ENCODE measurements around the gene NUDT16L1. TPM values are rescaled to one million over a fixed set of nuclear protein-coding genes. Genes with fewer than 3 reads are reported as not detected.

NUDT16L1 gene
- total RNA-seq, 1 donor from 2014 or later: 36.7 TPM

DNA sequence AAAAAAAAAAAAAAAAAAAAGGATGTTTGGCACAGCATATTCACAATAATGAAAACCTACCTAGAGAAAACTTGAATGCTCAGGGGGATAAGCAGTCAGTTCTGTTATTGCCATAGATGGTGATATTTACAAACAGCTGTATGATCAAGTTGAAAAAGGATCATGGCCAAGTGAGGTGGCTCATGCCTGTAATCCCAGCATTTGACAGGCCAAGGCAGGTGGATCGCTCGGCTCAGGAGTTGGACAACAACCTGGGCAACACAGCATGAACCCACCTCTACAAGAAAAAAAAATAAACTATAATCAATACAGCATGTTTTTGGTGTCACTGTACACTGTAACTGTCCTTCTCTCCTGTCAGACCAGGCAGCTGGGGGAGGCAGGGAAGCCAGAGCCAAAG is 21.6 kb downstream of the NUDT16L1 start:
- Mint-ChIP-seq H3K27ac (no peak overlapping the region), H3K4me1 (ENCODE audit: unreplicated experiment) (no peaks in the 10 kb centered on the region), H3K27me3 (no peaks in the 10 kb centered on the region), H3K4me3 (no peak overlapping the region), H3K9me3 (no peaks in the 10 kb centered on the region), H3K36me3 (peaks cover 12% of the 10 kb centered on the region)
- TF ChIP-seq, protein P1, sequence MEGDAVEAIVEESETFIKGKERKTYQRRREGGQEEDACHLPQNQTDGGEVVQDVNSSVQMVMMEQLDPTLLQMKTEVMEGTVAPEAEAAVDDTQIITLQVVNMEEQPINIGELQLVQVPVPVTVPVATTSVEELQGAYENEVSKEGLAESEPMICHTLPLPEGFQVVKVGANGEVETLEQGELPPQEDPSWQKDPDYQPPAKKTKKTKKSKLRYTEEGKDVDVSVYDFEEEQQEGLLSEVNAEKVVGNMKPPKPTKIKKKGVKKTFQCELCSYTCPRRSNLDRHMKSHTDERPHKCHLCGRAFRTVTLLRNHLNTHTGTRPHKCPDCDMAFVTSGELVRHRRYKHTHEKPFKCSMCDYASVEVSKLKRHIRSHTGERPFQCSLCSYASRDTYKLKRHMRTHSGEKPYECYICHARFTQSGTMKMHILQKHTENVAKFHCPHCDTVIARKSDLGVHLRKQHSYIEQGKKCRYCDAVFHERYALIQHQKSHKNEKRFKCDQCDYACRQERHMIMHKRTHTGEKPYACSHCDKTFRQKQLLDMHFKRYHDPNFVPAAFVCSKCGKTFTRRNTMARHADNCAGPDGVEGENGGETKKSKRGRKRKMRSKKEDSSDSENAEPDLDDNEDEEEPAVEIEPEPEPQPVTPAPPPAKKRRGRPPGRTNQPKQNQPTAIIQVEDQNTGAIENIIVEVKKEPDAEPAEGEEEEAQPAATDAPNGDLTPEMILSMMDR (conservative IDR thresholded peaks at IDR 0.05): no peak
- no peak for DNase-seq (ENCODE audit: extremely low spot score, unreplicated experiment)

- TF ChIP-seq, protein P1 (conservative IDR thresholded peaks at IDR 0.05): no peak
- Mint-ChIP-seq H3K4me3 (no peak overlapping the region), H3K9me3 (no peaks in the 10 kb centered on the region), H3K36me3 (peaks cover 1% of the 10 kb centered on the region), H3K4me1 (ENCODE audit: unreplicated experiment) (no peaks in the 10 kb centered on the region), H3K27ac (no peak overlapping the region), H3K27me3 (no peaks in the 10 kb centered on the region)
- no peak for DNase-seq (ENCODE audit: extremely low spot score, unreplicated experiment)
These were observed 25.1 kb downstream of the NUDT16L1 start for GRCh38 chr16:4718466-4718865.

DNA sequence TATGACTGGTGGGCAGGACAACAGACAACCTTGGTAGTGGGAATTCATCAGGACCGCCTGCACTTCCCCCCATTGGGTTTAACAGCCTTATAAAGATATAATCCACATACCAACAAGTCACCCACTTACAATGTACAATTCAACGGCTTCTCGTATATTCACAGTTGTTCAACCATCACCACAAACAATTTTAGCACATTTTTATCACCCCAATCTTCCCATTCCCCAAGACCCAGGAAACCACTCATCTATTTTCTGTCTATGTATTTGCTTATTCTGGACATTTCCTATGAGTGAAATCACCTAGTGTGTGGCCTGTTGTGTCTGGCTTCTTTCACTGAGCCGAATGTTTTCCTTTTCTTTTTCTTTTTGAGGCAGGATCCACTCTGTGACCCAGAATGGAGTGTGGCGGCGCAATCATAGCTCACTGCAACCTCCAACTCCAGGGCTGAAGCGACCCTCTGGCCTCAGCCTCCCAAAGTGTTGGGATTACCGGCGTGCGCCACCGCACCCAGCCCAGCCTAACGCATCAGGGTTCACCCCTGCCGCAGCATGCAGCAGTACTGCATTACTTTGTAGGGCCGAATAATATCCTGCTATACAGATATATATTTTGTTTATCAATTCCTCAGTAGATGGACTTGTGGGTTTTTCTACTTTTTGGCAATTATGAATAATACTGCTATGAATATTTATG is 29.9 kb downstream of the NUDT16L1 start:
- no peaks in the 10 kb centered on the region for H3K4me1 Mint-ChIP-seq (ENCODE audit: unreplicated experiment)
- no peaks in the 10 kb centered on the region for H3K27me3 Mint-ChIP-seq
- DNase-seq (ENCODE audit: extremely low spot score, unreplicated experiment): no peak
- H3K36me3 Mint-ChIP-seq: no peaks in the 10 kb centered on the region
- TF ChIP-seq, protein P1 (conservative IDR thresholded peaks at IDR 0.05): no peak
- no peak overlapping the region for H3K27ac Mint-ChIP-seq
- no peak overlapping the region for H3K4me3 Mint-ChIP-seq
- no peaks in the 10 kb centered on the region for H3K9me3 Mint-ChIP-seq

DNA sequence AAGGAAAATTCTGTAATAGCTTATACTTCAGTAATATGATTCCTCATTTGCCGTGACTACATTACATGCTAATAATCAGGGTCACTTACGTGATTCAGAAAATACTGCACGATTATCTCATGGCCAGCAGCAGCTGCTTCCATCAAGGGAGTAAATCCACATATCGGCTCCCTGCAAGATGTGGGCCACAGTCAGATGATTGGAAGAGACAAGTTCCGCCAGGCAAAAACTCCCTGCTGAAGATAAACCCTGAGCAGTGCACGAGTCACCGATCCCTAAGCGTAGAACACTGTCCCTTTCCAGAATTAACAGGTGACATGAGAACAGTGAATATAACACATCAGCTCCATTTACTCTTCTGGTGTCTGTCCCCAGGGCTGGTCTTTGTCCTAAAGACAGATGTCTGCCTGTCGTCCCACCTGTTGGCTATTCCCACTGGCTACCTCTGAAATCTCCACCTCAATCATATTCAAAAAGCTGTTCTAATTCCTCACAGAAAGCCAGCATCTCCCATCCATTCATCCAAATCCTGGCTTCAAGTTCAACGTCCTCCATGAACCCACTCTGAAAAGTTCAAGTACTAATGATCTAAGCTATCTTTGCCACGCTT is 31.4 kb downstream of the NUDT16L1 start:
- H3K9me3 Mint-ChIP-seq: no peaks in the 10 kb centered on the region
- no peak for DNase-seq (ENCODE audit: extremely low spot score, unreplicated experiment)
- TF ChIP-seq, protein P1 (conservative IDR thresholded peaks at IDR 0.05): no peak
- no peak overlapping the region for H3K4me3 Mint-ChIP-seq
- no peaks in the 10 kb centered on the region for H3K27me3 Mint-ChIP-seq
- no peak overlapping the region for H3K27ac Mint-ChIP-seq
- H3K36me3 Mint-ChIP-seq: no peaks in the 10 kb centered on the region
- H3K4me1 Mint-ChIP-seq (ENCODE audit: unreplicated experiment): no peaks in the 10 kb centered on the region

DNA sequence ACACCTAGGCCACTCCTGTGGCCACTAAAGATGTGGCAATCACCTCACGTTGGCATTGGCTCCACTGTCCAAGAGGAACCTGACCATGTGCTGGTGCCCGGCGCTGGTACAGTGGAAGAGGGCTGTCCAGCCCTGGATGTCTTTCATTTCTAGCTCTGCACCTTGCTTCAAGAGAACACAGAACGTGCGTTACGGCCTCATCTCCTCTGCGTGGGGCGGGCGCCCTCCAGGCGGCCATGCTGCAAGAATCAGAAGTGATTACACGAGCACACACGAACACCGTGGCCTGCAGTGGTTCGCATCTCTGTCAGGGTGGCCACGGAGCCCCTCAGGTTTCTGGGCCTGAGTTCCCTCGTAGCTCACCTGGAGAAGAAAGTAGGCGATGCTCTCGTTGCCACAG is 33.3 kb downstream of the NUDT16L1 start:
- Mint-ChIP-seq H3K9me3 (no peaks in the 10 kb centered on the region), H3K27ac (no peak overlapping the region), H3K4me3 (no peak overlapping the region), H3K27me3 (no peaks in the 10 kb centered on the region), H3K36me3 (no peaks in the 10 kb centered on the region), H3K4me1 (ENCODE audit: unreplicated experiment) (no peaks in the 10 kb centered on the region)
- TF ChIP-seq, protein P1 (conservative IDR thresholded peaks at IDR 0.05): no peak
- no peak for DNase-seq (ENCODE audit: extremely low spot score, unreplicated experiment)

All from type B pancreatic cell (in vitro differentiated cells).